Hepatic stellate cell (primary cell): ENCODE results near the gene EPN2.
"Not testable (repeated sequence)": the region's sequence is repeated elsewhere in the genome, so short reads cannot be mapped to it uniquely, and the experiment has no call there.

Source experiments
- DNase-seq: peaks from one replicate; pipeline ENCODE4 v3.0.0; 2011; ENCODE audit warnings: low spot score

The EPN2 gene

GRCh38 chr17:19345486-19346350 lies 108.6 kb downstream of the EPN2 start:
- DNase-seq = no peak

GRCh38 chr17:19346351-19347255 lies 109.4 kb downstream of the EPN2 start:
- DNase-seq = peak; percentile 90

- no peak for DNase-seq
Observed at GRCh38 chr17:19347323-19348080, 110.3 kb downstream of the EPN2 start.

- no peak for DNase-seq
Observed at GRCh38 chr17:19348081-19348650, 111.0 kb downstream of the EPN2 start.

GRCh38 chr17:19348806-19349205 lies 111.6 kb downstream of the EPN2 start:
- no peak for DNase-seq

GRCh38 chr17:19353401-19353800 lies 116.2 kb downstream of the EPN2 start:
- DNase-seq = not testable (repeated sequence)

GRCh38 chr17:19354748-19355147 lies 117.6 kb downstream of the EPN2 start:
- DNase-seq = no peak

GRCh38 chr17:19357351-19357750 lies 120.2 kb downstream of the EPN2 start:
- DNase-seq = no peak

GRCh38 chr17:19357761-19358160 lies 120.6 kb downstream of the EPN2 start:
- DNase-seq = no peak

- no peak for DNase-seq
Observed at GRCh38 chr17:19359151-19359550, 122.0 kb downstream of the EPN2 start.

GRCh38 chr17:19359856-19360255 lies 122.7 kb downstream of the EPN2 start:
- no peak for DNase-seq

- no peak for DNase-seq
Observed at GRCh38 chr17:19360772-19361171, 123.6 kb downstream of the EPN2 start.

GRCh38 chr17:19361326-19361725 lies 124.2 kb downstream of the EPN2 start:
- DNase-seq = no peak

GRCh38 chr17:19361944-19362276 lies 124.7 kb downstream of the EPN2 start:
- DNase-seq = no peak

- DNase-seq = peak; percentile 93
Observed at GRCh38 chr17:19362277-19363113, 125.3 kb downstream of the EPN2 start, which contains the start of gene B9D1. Gene B9D1 (minus strand): TSS chr17:19362723. CDS start chr17:19362569, 154 bp downstream.

GRCh38 chr17:19363114-19363438 lies 125.9 kb downstream of the EPN2 start:
- DNase-seq = no peak

GRCh38 chr17:19363460-19364035 lies 126.4 kb downstream of the EPN2 start:
- DNase-seq = no peak

GRCh38 chr17:19364699-19365498 lies 127.7 kb downstream of the EPN2 start:
- no peak for DNase-seq

- no peak for DNase-seq
Observed at GRCh38 chr17:19365499-19365817, 128.3 kb downstream of the EPN2 start.
